HG03025 (cell line): ENCODE results near the gene SLC30A9.

Source experiments
- ATAC-seq: cut with Tn5 transposase; IDR thresholded peaks from one replicate; pipeline ENCODE4 v1.9.1; 2021; ENCODE audit warnings: mild to moderate bottlenecking, moderate library complexity; ENCODE audit not compliant: unreplicated experiment, low FRiP score

The SLC30A9 gene

DNA sequence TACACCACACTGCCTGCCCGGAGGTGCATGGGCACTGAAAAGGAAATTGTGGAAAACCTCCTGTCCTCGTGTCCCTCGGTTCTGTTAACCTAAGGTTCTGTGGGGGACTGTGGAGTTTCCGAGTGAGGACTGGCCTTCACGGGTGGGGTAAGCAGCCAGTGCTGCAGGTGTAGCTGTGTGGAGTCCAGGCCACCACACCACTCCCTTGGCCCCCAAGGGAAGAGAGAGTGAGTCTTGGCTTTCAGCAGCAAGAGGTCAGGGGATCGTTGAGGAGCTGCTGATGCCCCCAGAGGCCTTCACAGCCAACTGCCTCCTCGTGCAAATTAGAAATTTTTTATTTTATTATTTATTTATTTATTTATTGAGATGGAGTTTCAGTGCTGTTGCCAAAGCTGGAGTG is 141.8 kb downstream of the SLC30A9 start:
- no peak for ATAC-seq

- no peak for ATAC-seq
Observed at GRCh38 chr4:42133006-42133405, 142.7 kb downstream of the SLC30A9 start.

- ATAC-seq = no peak
Observed at GRCh38 chr4:42136371-42136770, 146.0 kb downstream of the SLC30A9 start.
